Astrocyte of the cerebellum (primary cell): ENCODE results near the gene S100A9.
"Not testable (repeated sequence)": the region's sequence is repeated elsewhere in the genome, so short reads cannot be mapped to it uniquely, and the experiment has no call there.

ENCODE experiments used
- DNase-seq: peaks from one replicate; pipeline ENCODE4 v3.0.0-alpha.2; 2011; ENCODE audit warnings: low read depth
- H3K4me3 ChIP-seq: 2 replicates; pipeline ENCODE4 v1.5.1; 2011; ENCODE audit warnings: mild to moderate bottlenecking, low read depth, low read length, moderate library complexity
- in situ Hi-C: cut with HindIII; loops from 2 replicates; pipeline ENCODE4 v1.10.0; 2017; ENCODE audit warnings: low sequenced_read_pairs
- TF ChIP-seq, protein P1 (sequence below): IDR thresholded peaks from 2 replicates; pipeline ENCODE4 v1.5.1; 2012; ENCODE audit warnings: low read length, low read depth, moderate library complexity, mild to moderate bottlenecking; ENCODE audit errors: missing control alignments

The S100A9 gene

DNA sequence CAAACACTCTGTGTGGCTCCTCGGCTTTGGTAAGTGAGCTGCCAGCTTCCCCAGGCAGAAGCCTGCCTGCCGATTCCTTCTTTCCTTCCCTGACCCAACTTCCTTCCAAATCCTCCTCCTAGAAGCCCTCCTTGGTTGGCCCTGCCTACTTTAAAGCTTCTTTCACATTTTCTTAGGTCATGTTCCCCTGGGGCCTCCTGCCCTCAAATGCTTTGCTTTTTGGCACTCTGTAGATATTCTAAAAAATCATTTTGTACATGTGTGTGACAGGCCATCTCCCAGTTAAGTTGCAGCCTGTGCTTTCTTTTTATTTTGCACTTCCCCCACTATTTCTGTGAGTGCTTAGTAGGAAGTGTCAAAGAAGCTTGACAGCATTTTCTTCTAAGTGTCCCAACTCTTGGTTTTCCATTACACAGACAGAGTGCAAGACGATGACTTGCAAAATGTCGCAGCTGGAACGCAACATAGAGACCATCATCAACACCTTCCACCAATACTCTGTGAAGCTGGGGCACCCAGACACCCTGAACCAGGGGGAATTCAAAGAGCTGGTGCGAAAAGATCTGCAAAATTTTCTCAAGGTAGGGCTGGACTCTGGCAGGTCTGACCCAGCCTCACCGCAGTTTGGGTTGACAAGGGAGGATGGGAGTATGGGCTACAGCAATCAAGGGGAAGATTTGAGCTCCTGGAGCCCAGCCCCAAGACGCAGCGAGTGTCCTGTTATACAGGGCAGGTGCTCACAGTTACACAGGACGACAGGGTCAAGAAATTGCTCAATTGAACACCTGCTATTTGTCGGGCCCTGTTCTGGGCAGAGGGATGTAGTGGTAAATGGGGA is at the start of gene S100A9:
Gene S100A9 (plus strand): TSS at position 2 of the 838 bp plus-strand sequence. CDS start 430 bp downstream, at position 432.
- no peak for DNase-seq
- H3K4me3 ChIP-seq, result no peak within 1 kb of the TSS
- TF ChIP-seq, protein P1, sequence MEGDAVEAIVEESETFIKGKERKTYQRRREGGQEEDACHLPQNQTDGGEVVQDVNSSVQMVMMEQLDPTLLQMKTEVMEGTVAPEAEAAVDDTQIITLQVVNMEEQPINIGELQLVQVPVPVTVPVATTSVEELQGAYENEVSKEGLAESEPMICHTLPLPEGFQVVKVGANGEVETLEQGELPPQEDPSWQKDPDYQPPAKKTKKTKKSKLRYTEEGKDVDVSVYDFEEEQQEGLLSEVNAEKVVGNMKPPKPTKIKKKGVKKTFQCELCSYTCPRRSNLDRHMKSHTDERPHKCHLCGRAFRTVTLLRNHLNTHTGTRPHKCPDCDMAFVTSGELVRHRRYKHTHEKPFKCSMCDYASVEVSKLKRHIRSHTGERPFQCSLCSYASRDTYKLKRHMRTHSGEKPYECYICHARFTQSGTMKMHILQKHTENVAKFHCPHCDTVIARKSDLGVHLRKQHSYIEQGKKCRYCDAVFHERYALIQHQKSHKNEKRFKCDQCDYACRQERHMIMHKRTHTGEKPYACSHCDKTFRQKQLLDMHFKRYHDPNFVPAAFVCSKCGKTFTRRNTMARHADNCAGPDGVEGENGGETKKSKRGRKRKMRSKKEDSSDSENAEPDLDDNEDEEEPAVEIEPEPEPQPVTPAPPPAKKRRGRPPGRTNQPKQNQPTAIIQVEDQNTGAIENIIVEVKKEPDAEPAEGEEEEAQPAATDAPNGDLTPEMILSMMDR, result no peak
- in situ Hi-C loops, result no loop called here

DNA sequence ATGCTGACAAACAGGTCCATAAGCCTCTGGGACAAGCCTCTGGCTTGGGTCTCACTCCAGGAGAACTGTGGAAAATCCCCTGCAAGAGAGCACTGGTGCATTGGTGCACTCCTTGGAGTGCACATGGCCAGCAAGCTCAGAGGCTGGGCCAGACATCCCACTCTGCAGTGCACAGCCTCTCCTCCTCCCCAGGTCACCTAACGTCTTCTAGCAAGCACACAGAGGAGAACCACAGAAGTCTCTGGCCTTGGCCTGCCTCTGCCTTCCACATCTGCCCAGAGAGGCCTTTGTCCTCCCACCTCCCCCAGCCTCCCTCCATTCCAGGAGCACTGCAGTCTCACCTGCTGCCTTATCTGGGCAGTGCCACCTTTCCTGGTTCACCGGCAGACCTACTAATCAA is 49.1 kb upstream of the S100A9 start:
- in situ Hi-C loops, result no loop called here
- no peak overlapping the region for H3K4me3 ChIP-seq
- DNase-seq, result no peak
- TF ChIP-seq, protein P1, result no peak

DNA sequence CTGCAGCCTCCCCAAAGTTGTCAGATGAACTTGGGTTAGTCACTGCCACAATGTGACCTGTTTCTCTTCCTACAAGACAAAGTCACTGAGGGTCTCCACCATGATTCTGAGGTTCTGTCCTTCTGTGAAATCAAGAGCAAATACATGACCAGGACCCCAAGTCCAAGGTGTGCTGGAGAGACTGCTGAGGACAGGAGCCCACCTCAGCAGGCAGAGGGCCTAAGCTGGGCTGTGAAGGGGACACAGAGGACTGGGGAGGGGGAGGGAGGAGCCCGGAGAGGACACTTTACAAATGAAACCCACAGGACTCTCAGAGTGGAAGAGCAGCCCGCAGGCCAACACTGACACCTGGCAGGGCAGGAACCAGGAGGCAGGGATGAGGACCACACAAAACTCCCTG is 48.2 kb upstream of the S100A9 start:
- no peak for DNase-seq
- TF ChIP-seq, protein P1, result no peak
- in situ Hi-C loops, result no loop called here
- H3K4me3 ChIP-seq, result no peak overlapping the region

DNA sequence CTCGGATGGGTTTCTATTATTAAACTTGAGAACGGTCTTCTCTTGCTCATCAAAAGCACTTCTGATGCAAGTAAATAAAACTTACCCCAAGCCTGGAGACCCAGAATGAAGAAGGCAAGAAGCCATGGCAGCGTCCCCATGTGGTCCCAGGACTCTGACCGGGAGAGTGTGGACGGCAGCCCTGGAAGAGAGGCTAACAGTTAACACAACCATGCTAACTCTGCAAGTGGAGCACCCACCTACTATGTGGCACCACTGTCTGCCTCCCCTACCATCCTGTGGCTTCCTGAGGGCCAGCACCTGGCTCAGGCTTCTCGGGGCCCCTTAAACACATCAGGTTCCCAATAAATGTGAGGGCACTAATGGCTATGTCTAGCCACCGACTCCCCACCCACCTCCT is 47.1 kb upstream of the S100A9 start:
- in situ Hi-C loops, result no loop called here
- no peak overlapping the region for H3K4me3 ChIP-seq
- TF ChIP-seq, protein P1, result no peak
- DNase-seq, result no peak

DNA sequence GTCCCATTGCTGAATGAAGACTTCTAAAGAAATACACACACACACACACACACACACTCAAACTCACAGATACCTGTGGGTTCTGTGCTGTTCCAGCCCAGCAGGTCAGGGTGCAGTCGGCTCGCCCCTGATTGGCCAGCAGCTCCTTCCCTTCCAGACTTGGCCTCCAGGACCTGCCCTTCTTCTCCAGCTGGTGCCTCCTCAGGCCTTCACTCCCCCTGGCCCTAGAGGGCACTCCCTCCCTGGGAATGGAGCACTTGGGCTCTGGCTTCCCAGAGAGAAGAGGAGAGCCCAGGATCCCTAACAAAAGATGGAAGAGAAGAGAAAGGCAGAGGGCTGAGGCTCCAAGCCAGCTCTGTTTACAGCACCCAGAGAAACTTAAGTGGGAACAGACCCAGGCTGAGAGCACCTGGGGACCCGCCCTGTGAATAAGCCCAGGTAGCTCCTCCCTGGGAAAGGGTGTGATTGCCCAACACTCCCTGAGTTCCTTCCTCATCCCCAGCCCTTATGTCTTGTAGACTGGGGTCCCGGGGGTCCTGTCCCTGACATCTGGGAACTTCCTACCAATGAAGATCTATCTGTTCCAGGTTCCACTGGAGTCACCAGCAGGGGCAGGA is 45.0 kb upstream of the S100A9 start, which contains the start of gene PGLYRP3:
Gene PGLYRP3 (minus strand): TSS at position 383 of the 617 bp plus-strand sequence. CDS start 2,287 bp downstream, outside the sequence.
- DNase-seq, result no peak
- no peak within 1 kb of the TSS for H3K4me3 ChIP-seq
- TF ChIP-seq, protein P1, result no peak
- in situ Hi-C loops, result no loop called here

DNA sequence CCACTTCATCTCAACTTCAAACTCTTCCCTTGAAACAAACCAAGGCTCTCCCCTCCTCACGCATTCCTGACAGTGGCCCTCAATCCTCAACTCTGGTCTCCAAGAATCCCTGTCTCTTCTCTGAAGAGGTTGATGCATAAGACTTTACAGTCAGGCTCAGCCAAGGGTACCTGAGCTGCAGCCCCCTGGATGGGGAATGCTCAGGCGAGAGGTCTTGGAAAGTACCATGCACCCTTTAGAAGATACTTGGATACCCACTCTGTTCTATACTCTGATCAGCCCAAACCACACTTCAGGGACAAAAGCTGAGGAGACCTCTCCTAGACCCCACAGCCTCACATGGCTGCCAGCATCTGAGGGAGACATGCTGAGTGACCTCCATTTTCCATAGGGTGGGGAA is 44.4 kb upstream of the S100A9 start:
- no peak overlapping the region for H3K4me3 ChIP-seq
- in situ Hi-C loops, result no loop called here
- no peak for DNase-seq
- TF ChIP-seq, protein P1, result no peak

DNA sequence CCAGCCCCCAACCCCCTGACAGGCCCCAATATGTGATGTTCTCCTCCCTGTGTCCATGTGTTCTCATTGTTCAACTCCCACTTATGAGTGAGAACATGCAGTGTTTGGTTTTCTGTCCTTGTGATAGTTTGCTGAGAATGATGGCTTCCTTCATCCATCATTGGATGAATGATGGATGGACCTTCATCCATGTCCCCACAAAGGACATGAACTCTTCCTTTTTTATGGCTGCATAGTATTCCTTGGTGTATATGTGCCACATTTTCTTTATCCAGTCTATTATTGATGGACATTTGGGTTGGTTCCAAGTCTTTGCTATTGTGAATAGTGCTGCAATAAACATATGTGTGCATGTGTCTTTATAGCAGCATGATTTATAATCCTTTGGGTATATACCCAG is 43.3 kb upstream of the S100A9 start:
- in situ Hi-C loops, DNase-seq, H3K4me3 ChIP-seq: not testable (repeated sequence)

- H3K4me3 ChIP-seq, in situ Hi-C loops: not testable (repeated sequence)
Observed at GRCh38 chr1:153316013-153316412, 41.6 kb upstream of the S100A9 start.

DNA sequence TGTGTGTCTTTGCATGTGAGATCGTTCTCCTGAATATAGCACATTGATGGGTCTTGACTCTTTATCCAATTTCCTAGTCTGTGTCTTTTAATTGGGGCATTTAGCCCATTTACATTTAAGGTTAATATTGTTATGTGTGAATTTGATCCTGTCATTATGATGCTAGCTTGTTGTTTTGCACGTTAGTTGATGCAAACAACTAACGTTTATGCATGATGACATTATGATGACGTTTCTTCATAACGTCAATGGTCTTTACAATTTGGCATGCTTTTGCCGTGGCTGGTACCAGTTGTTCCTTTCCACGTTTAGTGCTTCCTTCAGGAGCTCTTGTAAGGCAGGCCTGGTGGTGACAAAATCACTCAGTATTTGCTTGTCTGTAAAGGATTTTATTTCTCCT is 39.5 kb upstream of the S100A9 start:
- in situ Hi-C loops, DNase-seq: not testable (repeated sequence)

More at GRCh38 chr1:153316013-153316412, 41.6 kb upstream of the S100A9 start:
- not testable (repeated sequence) for DNase-seq

More for the DNA sequence above, 39.5 kb upstream of the S100A9 start:
- H3K4me3 ChIP-seq, result not testable (repeated sequence)
